Measurements from ENCODE around the gene ZNF652.

The ZNF652 gene

DNA sequence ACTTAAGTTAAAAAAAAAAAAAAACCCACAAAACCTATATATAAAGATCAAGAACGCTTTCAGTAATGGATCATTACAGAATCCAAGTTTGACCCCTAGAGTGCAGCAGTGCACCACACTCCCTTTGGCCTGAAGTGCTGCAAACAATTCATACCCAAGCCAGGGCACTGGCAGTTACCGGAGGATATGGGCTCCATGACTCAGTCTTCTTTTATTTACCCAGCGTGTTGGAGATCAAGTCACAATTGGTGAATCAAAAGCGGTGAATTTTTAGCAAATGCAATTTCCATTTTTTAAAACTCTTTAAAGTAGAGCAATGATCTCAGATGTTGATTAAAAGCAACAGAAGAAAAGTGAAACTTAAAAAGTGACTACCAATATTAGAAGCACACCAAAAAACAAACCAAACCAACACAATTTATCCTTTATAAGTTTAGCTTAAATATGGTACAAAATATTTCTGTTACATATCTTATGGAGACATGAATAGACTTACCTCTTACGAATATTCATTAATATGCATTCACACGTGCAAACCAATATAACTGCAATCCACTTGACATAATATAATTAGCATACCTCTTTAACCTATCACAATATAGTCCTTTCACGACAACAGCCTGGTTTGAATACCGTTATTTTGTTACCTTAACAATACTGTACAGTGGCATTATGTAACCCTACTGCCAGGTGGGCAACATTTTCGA, 46.3 kb downstream of the ZNF652 start:
- no peaks in the 10 kb centered on the region for H3K27me3 ChIP-seq (ENCODE audit: control insufficient read depth in 1 of 2, insufficient read depth in 2 of 2, low read length in 2 of 2)
- peaks cover 14 to 23% of the 10 kb centered on the region in 2 donors for H3K36me3 ChIP-seq (ENCODE audit: control insufficient read depth in 2 of 2, insufficient read depth in 2 of 2, low read length in 2 of 2)
- no peak overlapping the region for H3K4me3 ChIP-seq (ENCODE audit: low read length in 2 of 2)
- H3K27ac ChIP-seq (ENCODE audit: low read length), result no peak overlapping the region
- no peaks in the 10 kb centered on the region for H3K4me1 ChIP-seq (ENCODE audit: control insufficient read depth, insufficient read depth, low read length)
- no peak overlapping the region for H3K9ac ChIP-seq (ENCODE audit: low read length in 2 of 2)
- H3K9me3 ChIP-seq (ENCODE audit: control insufficient read depth in 2 of 2, low read length in 2 of 2), result no peaks in the 10 kb centered on the region

DNA sequence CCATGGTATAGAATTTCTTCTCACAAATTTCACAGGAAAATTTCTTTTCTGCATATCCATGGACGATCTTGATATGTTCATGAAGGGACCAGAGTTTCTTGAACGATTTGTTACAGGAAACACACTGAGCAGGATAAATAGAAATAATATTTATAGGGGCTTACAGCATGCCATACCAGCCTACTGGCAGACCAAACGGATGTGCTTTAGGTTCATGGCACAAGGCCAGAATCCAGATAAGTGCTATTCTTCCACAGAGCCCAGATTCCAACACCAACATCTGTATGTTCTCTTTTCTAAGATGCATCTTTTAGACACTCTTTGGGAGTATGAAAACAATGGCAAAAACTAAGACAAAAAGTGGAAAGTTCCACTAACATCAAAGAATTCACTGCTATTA, 49.3 kb downstream of the ZNF652 start:
- Histone ChIP-seq H3K4me1 (ENCODE audit: control insufficient read depth, insufficient read depth, low read length) (no peaks in the 10 kb centered on the region), H3K4me3 (ENCODE audit: low read length in 2 of 2) (no peak overlapping the region), H3K27me3 (ENCODE audit: control insufficient read depth in 1 of 2, insufficient read depth in 2 of 2, low read length in 2 of 2) (no peaks in the 10 kb centered on the region), H3K27ac (ENCODE audit: low read length) (no peak overlapping the region), H3K36me3 (ENCODE audit: control insufficient read depth in 2 of 2, insufficient read depth in 2 of 2, low read length in 2 of 2) (peaks cover 14 to 24% of the 10 kb centered on the region in 2 donors), H3K9ac (ENCODE audit: low read length in 2 of 2) (no peak overlapping the region), H3K9me3 (ENCODE audit: control insufficient read depth in 2 of 2, low read length in 2 of 2) (no peaks in the 10 kb centered on the region)

DNA sequence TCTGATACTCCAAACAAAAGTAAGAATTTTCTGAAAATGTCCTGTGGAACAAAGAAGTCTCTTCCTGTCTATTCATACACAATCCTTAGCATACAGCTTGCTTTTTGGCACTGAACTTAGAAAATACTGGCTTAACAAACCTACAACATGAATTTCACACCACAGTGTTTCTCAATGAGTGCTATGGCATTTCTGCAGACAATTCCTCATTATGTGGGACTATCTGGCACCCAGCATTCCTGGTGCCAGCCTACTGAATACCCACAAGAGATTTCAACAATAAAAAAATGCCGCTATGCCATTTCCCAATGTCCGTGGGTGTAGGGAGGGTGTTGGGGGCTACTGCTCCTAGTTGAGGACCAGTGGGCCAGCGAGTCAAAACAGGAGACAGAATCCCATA, 62.1 kb downstream of the ZNF652 start:
- Histone ChIP-seq H3K36me3 (ENCODE audit: control insufficient read depth in 2 of 2, insufficient read depth in 2 of 2, low read length in 2 of 2) (peaks cover 14 to 21% of the 10 kb centered on the region in 2 donors), H3K4me3 (ENCODE audit: low read length in 2 of 2) (no peak overlapping the region), H3K9ac (ENCODE audit: low read length in 2 of 2) (no peak overlapping the region), H3K4me1 (ENCODE audit: control insufficient read depth, insufficient read depth, low read length) (no peaks in the 10 kb centered on the region), H3K27me3 (ENCODE audit: control insufficient read depth in 1 of 2, insufficient read depth in 2 of 2, low read length in 2 of 2) (no peaks in the 10 kb centered on the region), H3K9me3 (ENCODE audit: control insufficient read depth in 2 of 2, low read length in 2 of 2) (no peaks in the 10 kb centered on the region), H3K27ac (ENCODE audit: low read length) (no peak overlapping the region)

DNA sequence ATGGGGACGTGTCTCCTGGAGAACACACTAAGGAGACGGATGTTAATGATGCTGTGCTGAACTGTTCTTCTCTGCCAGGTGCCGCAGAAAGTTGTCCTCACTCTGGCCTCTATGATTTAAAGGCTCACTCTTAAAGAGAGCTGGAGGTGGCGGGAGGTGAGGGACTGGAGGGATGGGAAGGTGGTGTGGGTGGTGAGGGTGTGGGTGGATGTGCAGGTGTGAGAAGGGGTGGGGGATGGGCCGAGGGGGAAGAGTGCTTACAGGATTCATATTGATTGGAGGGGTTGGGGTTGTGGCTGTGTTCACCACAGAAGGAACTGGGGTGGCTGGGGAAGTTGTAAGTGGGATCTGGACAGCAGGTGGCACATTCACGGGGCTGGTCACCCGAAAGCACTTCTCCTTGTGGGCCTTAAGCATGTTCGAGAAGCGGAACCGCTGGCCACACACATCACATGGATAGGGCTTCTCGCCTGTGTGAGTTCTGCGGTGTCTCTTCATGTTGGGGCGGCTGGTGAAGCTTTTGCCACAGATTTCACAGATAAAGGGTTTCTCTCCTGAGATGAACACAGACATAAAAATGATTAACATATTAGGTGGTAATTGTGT, 63.6 kb downstream of the ZNF652 start:
- H3K4me1 ChIP-seq (ENCODE audit: control insufficient read depth, insufficient read depth, low read length), result no peaks in the 10 kb centered on the region
- H3K4me3 ChIP-seq (ENCODE audit: low read length in 2 of 2), result no peak overlapping the region
- no peak overlapping the region for H3K27ac ChIP-seq (ENCODE audit: low read length)
- peaks cover 14 to 21% of the 10 kb centered on the region in 2 donors for H3K36me3 ChIP-seq (ENCODE audit: control insufficient read depth in 2 of 2, insufficient read depth in 2 of 2, low read length in 2 of 2)
- H3K9me3 ChIP-seq (ENCODE audit: control insufficient read depth in 2 of 2, low read length in 2 of 2), result no peaks in the 10 kb centered on the region
- H3K27me3 ChIP-seq (ENCODE audit: control insufficient read depth in 1 of 2, insufficient read depth in 2 of 2, low read length in 2 of 2), result no peaks in the 10 kb centered on the region
- no peak overlapping the region for H3K9ac ChIP-seq (ENCODE audit: low read length in 2 of 2)

DNA sequence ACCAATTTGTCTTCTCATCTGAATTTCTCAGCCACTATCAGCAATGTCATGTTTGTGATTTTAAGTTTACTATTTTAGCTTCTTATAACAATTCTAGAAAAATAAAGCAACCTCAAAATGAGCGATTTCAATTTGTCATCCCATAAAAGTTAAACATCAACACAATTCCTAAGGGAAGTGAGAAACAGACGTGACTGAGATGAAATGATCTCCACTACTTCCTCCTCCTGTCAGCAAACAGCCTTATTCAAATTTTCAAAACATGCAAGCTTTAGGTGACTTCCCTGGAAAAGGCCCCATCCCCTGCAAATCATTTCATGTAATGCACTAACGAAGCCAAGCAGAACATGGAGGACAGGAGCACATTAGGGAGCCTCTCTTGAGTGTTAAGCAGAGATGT, 64.9 kb downstream of the ZNF652 start:
- no peaks in the 10 kb centered on the region for H3K9me3 ChIP-seq (ENCODE audit: control insufficient read depth in 2 of 2, low read length in 2 of 2)
- H3K9ac ChIP-seq (ENCODE audit: low read length in 2 of 2), result no peak overlapping the region
- H3K4me3 ChIP-seq (ENCODE audit: low read length in 2 of 2), result no peak overlapping the region
- no peaks in the 10 kb centered on the region for H3K27me3 ChIP-seq (ENCODE audit: control insufficient read depth in 1 of 2, insufficient read depth in 2 of 2, low read length in 2 of 2)
- peaks cover 14 to 21% of the 10 kb centered on the region in 2 donors for H3K36me3 ChIP-seq (ENCODE audit: control insufficient read depth in 2 of 2, insufficient read depth in 2 of 2, low read length in 2 of 2)
- no peaks in the 10 kb centered on the region for H3K4me1 ChIP-seq (ENCODE audit: control insufficient read depth, insufficient read depth, low read length)
- no peak overlapping the region for H3K27ac ChIP-seq (ENCODE audit: low read length)

DNA sequence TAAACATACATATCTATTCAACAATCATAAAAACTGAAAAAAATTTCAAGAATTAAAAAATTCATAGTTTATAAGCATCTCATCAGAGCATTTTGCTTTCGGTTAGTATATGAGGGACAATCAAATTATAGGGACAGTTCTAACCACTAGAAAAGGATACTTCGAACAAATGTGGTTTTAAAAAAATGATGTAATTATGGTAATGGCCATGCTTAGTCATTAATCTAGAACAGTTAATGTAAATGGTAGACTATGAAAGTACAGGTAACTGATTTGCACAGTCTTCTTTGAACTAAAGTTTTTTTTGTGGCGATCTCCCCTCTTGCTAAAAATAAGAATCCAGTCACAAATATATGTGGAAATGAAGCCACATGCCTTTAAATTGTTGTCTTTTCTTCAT, 67.9 kb downstream of the ZNF652 start:
- H3K4me3 ChIP-seq (ENCODE audit: low read length in 2 of 2), result no peak overlapping the region
- peaks cover 9 to 17% of the 10 kb centered on the region in 2 donors for H3K36me3 ChIP-seq (ENCODE audit: control insufficient read depth in 2 of 2, insufficient read depth in 2 of 2, low read length in 2 of 2)
- H3K9me3 ChIP-seq (ENCODE audit: control insufficient read depth in 2 of 2, low read length in 2 of 2), result no peaks in the 10 kb centered on the region

DNA sequence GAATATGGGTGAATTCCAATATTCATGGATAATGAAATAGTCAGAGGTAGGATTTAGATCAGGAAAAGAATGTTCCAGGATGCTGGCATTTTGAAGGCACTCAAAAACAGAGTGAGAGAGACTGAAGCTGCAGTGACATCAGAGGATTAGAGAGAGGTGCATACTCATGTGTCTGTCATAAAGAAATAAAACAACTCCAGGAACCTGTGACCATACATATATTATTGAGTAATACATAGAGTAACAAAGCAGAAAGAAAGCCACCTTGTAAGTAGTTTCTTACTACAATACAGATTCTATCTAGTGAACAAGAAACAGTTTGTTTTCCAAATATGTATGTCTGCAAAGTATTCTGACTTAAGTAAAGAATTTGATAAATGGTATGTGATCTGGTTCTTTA, 69.1 kb downstream of the ZNF652 start:
- Histone ChIP-seq H3K4me3 (ENCODE audit: low read length in 2 of 2) (no peak overlapping the region), H3K9ac (ENCODE audit: low read length in 2 of 2) (no peak overlapping the region), H3K36me3 (ENCODE audit: control insufficient read depth in 2 of 2, insufficient read depth in 2 of 2, low read length in 2 of 2) (peaks cover 5 to 9% of the 10 kb centered on the region in 2 donors), H3K27ac (ENCODE audit: low read length) (no peak overlapping the region), H3K4me1 (ENCODE audit: control insufficient read depth, insufficient read depth, low read length) (no peaks in the 10 kb centered on the region), H3K27me3 (ENCODE audit: control insufficient read depth in 1 of 2, insufficient read depth in 2 of 2, low read length in 2 of 2) (no peaks in the 10 kb centered on the region), H3K9me3 (ENCODE audit: control insufficient read depth in 2 of 2, low read length in 2 of 2) (no peaks in the 10 kb centered on the region)

More for the DNA sequence above, 67.9 kb downstream of the ZNF652 start:
- Histone ChIP-seq H3K9ac (ENCODE audit: low read length in 2 of 2) (no peak overlapping the region), H3K27ac (ENCODE audit: low read length) (no peak overlapping the region), H3K27me3 (ENCODE audit: control insufficient read depth in 1 of 2, insufficient read depth in 2 of 2, low read length in 2 of 2) (no peaks in the 10 kb centered on the region), H3K4me1 (ENCODE audit: control insufficient read depth, insufficient read depth, low read length) (no peaks in the 10 kb centered on the region)

DNA sequence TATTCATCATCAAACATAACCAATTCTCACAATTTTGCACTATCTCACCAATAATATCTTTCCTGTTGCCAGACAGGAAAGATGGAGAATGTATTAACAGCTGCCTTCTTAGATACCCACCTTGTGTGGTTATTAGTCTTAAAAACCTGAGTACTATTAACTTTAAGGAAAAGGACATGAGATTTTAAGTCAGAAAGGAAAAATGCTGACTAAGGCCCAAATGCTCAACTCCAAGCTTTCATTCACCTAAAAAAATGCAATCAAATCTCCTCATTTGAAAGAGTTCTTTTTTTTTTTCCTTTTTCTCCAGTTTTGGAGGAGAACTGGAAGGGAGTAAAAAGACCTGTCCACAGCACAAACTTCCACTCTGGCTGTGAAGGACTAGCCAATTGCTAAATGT, 70.1 kb downstream of the ZNF652 start:
- Histone ChIP-seq H3K9me3 (ENCODE audit: control insufficient read depth in 2 of 2, low read length in 2 of 2) (no peaks in the 10 kb centered on the region), H3K4me3 (ENCODE audit: low read length in 2 of 2) (no peak overlapping the region), H3K9ac (ENCODE audit: low read length in 2 of 2) (no peak overlapping the region), H3K36me3 (ENCODE audit: control insufficient read depth in 2 of 2, insufficient read depth in 2 of 2, low read length in 2 of 2) (peaks cover 3 to 7% of the 10 kb centered on the region in 2 donors), H3K4me1 (ENCODE audit: control insufficient read depth, insufficient read depth, low read length) (no peaks in the 10 kb centered on the region), H3K27me3 (ENCODE audit: control insufficient read depth in 1 of 2, insufficient read depth in 2 of 2, low read length in 2 of 2) (no peaks in the 10 kb centered on the region), H3K27ac (ENCODE audit: low read length) (no peak overlapping the region)

DNA sequence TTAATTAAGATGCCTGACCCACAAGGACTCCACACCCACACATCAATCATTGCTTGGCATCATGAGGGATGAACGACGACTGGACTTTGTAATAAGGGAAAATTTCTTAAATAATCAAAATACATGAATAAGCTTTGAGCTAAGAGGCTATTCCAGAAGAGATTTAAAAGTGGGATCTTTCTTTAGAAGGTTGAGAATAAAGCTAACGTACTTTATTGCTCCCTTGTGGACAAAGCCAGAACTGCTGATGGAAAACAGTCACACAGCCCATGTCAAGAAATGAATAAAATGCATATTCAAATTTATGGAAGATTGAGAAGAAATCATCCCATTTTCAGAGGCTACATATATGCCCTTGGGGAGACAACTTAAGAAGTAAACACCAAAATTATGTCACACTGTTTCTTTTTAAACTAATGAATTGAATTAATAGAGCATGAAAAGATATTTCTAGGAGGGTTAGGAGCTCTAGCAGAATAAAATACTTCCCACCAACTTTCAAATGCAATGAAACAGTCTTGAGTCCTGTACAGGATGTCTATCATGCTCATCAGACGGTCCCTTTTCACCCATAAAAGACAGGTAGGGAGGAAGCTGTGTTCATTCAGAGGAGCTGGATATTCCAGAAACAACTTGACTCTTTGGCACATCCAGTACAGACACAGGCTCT, 71.2 kb downstream of the ZNF652 start:
- no peaks in the 10 kb centered on the region for H3K9me3 ChIP-seq (ENCODE audit: control insufficient read depth in 2 of 2, low read length in 2 of 2)
- H3K4me3 ChIP-seq (ENCODE audit: low read length in 2 of 2), result no peak overlapping the region
- H3K36me3 ChIP-seq (ENCODE audit: control insufficient read depth in 2 of 2, insufficient read depth in 2 of 2, low read length in 2 of 2), result peaks cover 3 to 4% of the 10 kb centered on the region in 2 donors
- no peak overlapping the region for H3K27ac ChIP-seq (ENCODE audit: low read length)
- H3K27me3 ChIP-seq (ENCODE audit: control insufficient read depth in 1 of 2, insufficient read depth in 2 of 2, low read length in 2 of 2), result no peaks in the 10 kb centered on the region
- H3K9ac ChIP-seq (ENCODE audit: low read length in 2 of 2), result no peak overlapping the region
- no peaks in the 10 kb centered on the region for H3K4me1 ChIP-seq (ENCODE audit: control insufficient read depth, insufficient read depth, low read length)

DNA sequence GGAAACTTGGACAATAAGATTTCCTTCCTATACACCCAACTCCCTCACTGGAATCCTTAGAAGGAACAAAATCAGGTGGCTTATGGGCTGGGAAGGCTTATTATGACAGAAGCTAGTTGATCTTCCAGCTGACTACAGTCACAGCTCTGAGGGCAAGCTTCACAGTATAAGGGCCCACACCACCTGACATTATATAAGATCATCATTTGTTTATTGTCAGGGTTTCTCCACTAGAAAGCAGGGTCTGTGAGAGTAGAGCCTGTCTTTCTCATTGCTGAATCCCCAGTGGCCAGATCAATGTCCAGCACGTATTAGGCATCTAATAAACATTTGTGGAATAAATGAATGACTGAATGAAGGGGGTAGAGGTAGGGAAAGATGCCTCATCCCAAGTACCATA, 73.7 kb downstream of the ZNF652 start:
- H3K27me3 ChIP-seq (ENCODE audit: control insufficient read depth in 1 of 2, insufficient read depth in 2 of 2, low read length in 2 of 2), result no peaks in the 10 kb centered on the region

DNA sequence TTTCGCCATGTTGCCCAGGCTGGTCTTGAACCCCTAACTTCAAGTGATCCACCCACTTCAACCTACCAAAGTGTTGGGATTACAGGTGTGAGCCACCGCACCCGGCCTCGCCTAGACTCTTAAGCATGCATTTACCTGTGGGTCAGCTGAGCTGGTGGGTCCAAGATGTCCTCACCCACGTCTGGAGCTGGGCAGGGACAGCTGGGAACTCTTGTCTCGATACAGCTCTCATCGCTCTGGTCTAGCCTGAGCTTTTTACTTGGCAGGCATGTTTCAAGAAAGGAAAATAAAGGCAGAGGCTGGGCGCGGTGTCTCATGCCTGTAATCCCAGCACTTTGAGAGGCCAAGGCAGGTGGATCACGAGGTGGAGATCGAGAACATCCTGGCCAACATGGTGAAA, 74.6 kb downstream of the ZNF652 start:
- no peaks in the 10 kb centered on the region for H3K27me3 ChIP-seq (ENCODE audit: control insufficient read depth in 1 of 2, insufficient read depth in 2 of 2, low read length in 2 of 2)
- no peak overlapping the region for H3K4me3 ChIP-seq (ENCODE audit: low read length in 2 of 2)
- H3K36me3 ChIP-seq (ENCODE audit: control insufficient read depth in 2 of 2, insufficient read depth in 2 of 2, low read length in 2 of 2), result peaks cover 3% of the 10 kb centered on the region in 2 donors
- no peaks in the 10 kb centered on the region for H3K4me1 ChIP-seq (ENCODE audit: control insufficient read depth, insufficient read depth, low read length)
- no peak overlapping the region for H3K9ac ChIP-seq (ENCODE audit: low read length in 2 of 2)
- H3K27ac ChIP-seq (ENCODE audit: low read length), result no peak overlapping the region
- no peaks in the 10 kb centered on the region for H3K9me3 ChIP-seq (ENCODE audit: control insufficient read depth in 2 of 2, low read length in 2 of 2)

More for the DNA sequence above, 73.7 kb downstream of the ZNF652 start:
- H3K27ac ChIP-seq (ENCODE audit: low read length), result no peak overlapping the region
- H3K36me3 ChIP-seq (ENCODE audit: control insufficient read depth in 2 of 2, insufficient read depth in 2 of 2, low read length in 2 of 2), result peaks cover 3% of the 10 kb centered on the region in 2 donors
- no peak overlapping the region for H3K9ac ChIP-seq (ENCODE audit: low read length in 2 of 2)
- H3K4me1 ChIP-seq (ENCODE audit: control insufficient read depth, insufficient read depth, low read length), result no peaks in the 10 kb centered on the region
- H3K4me3 ChIP-seq (ENCODE audit: low read length in 2 of 2), result no peak overlapping the region
- H3K9me3 ChIP-seq (ENCODE audit: control insufficient read depth in 2 of 2, low read length in 2 of 2), result no peaks in the 10 kb centered on the region
